Stomach (tissue), 9 donors: ENCODE results near the gene TOR3A. TPM values are rescaled to one million over a fixed set of nuclear protein-coding genes. Genes with fewer than 3 reads are reported as not detected.

Experiments used
- DNase-seq, 2 donors: peaks; one replicate each; pipeline versions ENCODE4 v3.0.0 to v3.0.0-alpha.2; 2013 to 2019
- H3K27ac ChIP-seq, 5 donors: fragments of 200-600 bp in 4 of 5; sonication (generic) in 4 of 5; one replicate each; pipeline ENCODE4 v1.5.1; 2013 to 2019; ENCODE audit warnings: mild to moderate bottlenecking in 1 of 5, moderate library complexity in 1 of 5
- H3K27me3 ChIP-seq, 3 donors: fragments of 200-600 bp; sonication (generic); one replicate each; pipeline ENCODE4 v1.5.1; 2017 to 2019; ENCODE audit warnings: mixed run types in 1 of 3
- H3K36me3 ChIP-seq, 4 donors: fragments of 200-600 bp; sonication (generic); 1 replicate in 3 of 4; 2 replicates in 1 of 4; pipeline ENCODE4 v1.5.1; 2016 to 2019
- H3K4me1 ChIP-seq, 4 donors: fragments of 200-600 bp; sonication (generic); one replicate each; pipeline ENCODE4 v1.5.1; 2016 to 2019
- H3K4me3 ChIP-seq, 4 donors: fragments of 200-600 bp; sonication (generic) in 3 of 4; one replicate each; pipeline ENCODE4 v1.5.1; 2016 to 2019; ENCODE audit warnings: mild to moderate bottlenecking in 1 of 4
- H3K9me3 ChIP-seq, 4 donors: fragments of 200-600 bp; sonication (generic); one replicate each; pipeline ENCODE4 v1.5.1; 2016 to 2019
- EP300 ChIP-seq: sonication (generic); formaldehyde crosslinking; IDR thresholded peaks from one replicate; pipeline ENCODE4 v1.6.1; 2017; ENCODE audit warnings: antibody characterized with exemption
- POLR2A ChIP-seq, 4 donors: fragments of 450-650 bp; IDR thresholded peaks; one replicate each; pipeline ENCODE4 v1.6.1; 2016; ENCODE audit warnings: antibody characterized with exemption in 4 of 4, control low read depth in 2 of 4, mild to moderate bottlenecking in 1 of 4, moderate library complexity in 1 of 4
- POLR2AphosphoS5 ChIP-seq, 3 donors: sonication (generic); formaldehyde crosslinking; IDR thresholded peaks; one replicate each; pipeline ENCODE4 v1.6.1; 2016; ENCODE audit warnings: antibody characterized with exemption in 3 of 3
- WGBS, 5 donors: extraction: QIAGEN DNeasy Blood & Tissue Kit in 3 of 5; methylation state at CpG; one replicate each; pipeline versions ENCODE4 v1.1.5 to v1.1.7; 2013 to 2018; 5-methylcytosine and 5-hydroxymethylcytosine counted together
- intact Hi-C: fragments of 100-400 bp; cut with DNase I; formaldehyde crosslinking; loops from one replicate; pipeline ENCODE4 v1.15.1; 2023; ENCODE audit warnings: low total_unique reads
- polyA plus RNA-seq, 3 donors: library from polyadenylated mRNA; stranded (reverse); fragments of 200-250 nt; gene quantifications; one replicate each; pipeline ENCODE4 v1.2.3, GENCODE V29; 2013
- total RNA-seq, 5 donors: library from RNA; depleted of rRNA; stranded (reverse); fragments of >200 nt; gene quantifications; one replicate each; pipeline versions ENCODE4 v1.1.0 to v1.2.3, GENCODE V29; 2014 to 2016
- TF ChIP-seq, protein P1 (sequence below), 7 experiments: fragments of 450-650 bp in 4 of 7; fragments of 200-600 bp in 3 of 7; sonication (generic) in 3 of 7; IDR thresholded peaks; one replicate each; pipeline ENCODE4 v1.5.1; 2016 to 2019; ENCODE audit warnings: antibody characterized with exemption in 7 of 7, control low read depth in 2 of 7, mild to moderate bottlenecking in 1 of 7
- donor health status: healthy with polysubstance abuse.
- donor health status: Bipolar disorder and iron deficiency.
- donor health status: healthy.

Gene TOR3A
- total and polyA plus RNA-seq, 8 donors: 5.3 to 285 (median 15.6) TPM

- TF ChIP-seq POLR2A (IDR thresholded peaks at IDR 0.05) (no peak), EP300 (no peak), POLR2AphosphoS5 (IDR thresholded peaks at IDR 0.05) (peak in 1 of 3 donors; percentile 51)
- TF ChIP-seq, protein P1, sequence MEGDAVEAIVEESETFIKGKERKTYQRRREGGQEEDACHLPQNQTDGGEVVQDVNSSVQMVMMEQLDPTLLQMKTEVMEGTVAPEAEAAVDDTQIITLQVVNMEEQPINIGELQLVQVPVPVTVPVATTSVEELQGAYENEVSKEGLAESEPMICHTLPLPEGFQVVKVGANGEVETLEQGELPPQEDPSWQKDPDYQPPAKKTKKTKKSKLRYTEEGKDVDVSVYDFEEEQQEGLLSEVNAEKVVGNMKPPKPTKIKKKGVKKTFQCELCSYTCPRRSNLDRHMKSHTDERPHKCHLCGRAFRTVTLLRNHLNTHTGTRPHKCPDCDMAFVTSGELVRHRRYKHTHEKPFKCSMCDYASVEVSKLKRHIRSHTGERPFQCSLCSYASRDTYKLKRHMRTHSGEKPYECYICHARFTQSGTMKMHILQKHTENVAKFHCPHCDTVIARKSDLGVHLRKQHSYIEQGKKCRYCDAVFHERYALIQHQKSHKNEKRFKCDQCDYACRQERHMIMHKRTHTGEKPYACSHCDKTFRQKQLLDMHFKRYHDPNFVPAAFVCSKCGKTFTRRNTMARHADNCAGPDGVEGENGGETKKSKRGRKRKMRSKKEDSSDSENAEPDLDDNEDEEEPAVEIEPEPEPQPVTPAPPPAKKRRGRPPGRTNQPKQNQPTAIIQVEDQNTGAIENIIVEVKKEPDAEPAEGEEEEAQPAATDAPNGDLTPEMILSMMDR (IDR thresholded peaks at IDR 0.05): peak in 5 of 7 experiments; percentile 50 to 71 (median 62)
- intact Hi-C loops: no loop called here
- H3K27me3 ChIP-seq: no peaks in the 10 kb centered on the region
- DNase-seq: peak; percentile 47 to 89
- H3K4me1 ChIP-seq: peaks cover 17 to 32% (median 25%) of the 10 kb centered on the region in 4 donors
- H3K4me3 ChIP-seq: no peak overlapping the region
- peaks cover 0 to 16% (median 5%) of the 10 kb centered on the region in 4 donors for H3K36me3 ChIP-seq
- H3K9me3 ChIP-seq: no peaks in the 10 kb centered on the region
- 49 to 54% (median 51%) methylated on average over 18 of the region's 18 CpGs for WGBS, 5 donors
- H3K27ac ChIP-seq: no peak overlapping the region
These were observed 2.6 kb upstream of the TOR3A start for GRCh38 chr1:179079113-179079761.

GRCh38 chr1:179080866-179081686 is 794 bp upstream of the TOR3A start:
- H3K27me3 ChIP-seq: no peaks in the 10 kb centered on the region
- TF ChIP-seq POLR2AphosphoS5 (IDR thresholded peaks at IDR 0.05): no peak
- TF ChIP-seq POLR2A (IDR thresholded peaks at IDR 0.05): no peak
- TF ChIP-seq, protein P1 (IDR thresholded peaks at IDR 0.05): no peak
- TF ChIP-seq EP300: no peak
- 25 to 30% (median 26%) methylated on average over 18 of the region's 18 CpGs for WGBS, 5 donors
- H3K4me1 ChIP-seq: peaks cover 17 to 37% (median 25%) of the 10 kb centered on the region in 4 donors
- peak overlapping the region; percentile 77 to 93 (median 84) for H3K4me3 ChIP-seq
- no peak for DNase-seq
- peaks cover 7 to 19% (median 13%) of the 10 kb centered on the region in 4 donors for H3K36me3 ChIP-seq
- no peaks in the 10 kb centered on the region for H3K9me3 ChIP-seq
- intact Hi-C loops: loop anchor here (5.0 kb wide), 2 partner anchors 211 to 286 kb away; partner anchors contain the start of genes AXDND1 and SOAT1
- peak overlapping the region; percentile 79 to 94 (median 93) for H3K27ac ChIP-seq

GRCh38 chr1:179082333-179082998 is 596 bp downstream of the TOR3A start:
- Histone ChIP-seq H3K9me3 (no peaks in the 10 kb centered on the region), H3K36me3 (peaks cover 8 to 24% (median 19%) of the 10 kb centered on the region in 4 donors), H3K27me3 (no peaks in the 10 kb centered on the region), H3K4me1 (peaks cover 17 to 37% (median 25%) of the 10 kb centered on the region in 4 donors), H3K4me3 (peak overlapping the region; percentile 77 to 93 (median 84)), H3K27ac (peak overlapping the region; percentile 79 to 94 (median 93))
- TF ChIP-seq POLR2A (IDR thresholded peaks at IDR 0.05) (no peak), EP300 (no peak), POLR2AphosphoS5 (IDR thresholded peaks at IDR 0.05) (no peak)
- TF ChIP-seq, protein P1 (IDR thresholded peaks at IDR 0.05): no peak
- intact Hi-C loops: loop anchor here (5.0 kb wide), 2 partner anchors 210 to 285 kb away; partner anchors contain the start of genes AXDND1 and SOAT1
- WGBS, 5 donors: 0 to 1% (median 1%) methylated on average over 21 to 52 of the region's 52 CpGs
- DNase-seq: peak; percentile 40 to 64

DNA sequence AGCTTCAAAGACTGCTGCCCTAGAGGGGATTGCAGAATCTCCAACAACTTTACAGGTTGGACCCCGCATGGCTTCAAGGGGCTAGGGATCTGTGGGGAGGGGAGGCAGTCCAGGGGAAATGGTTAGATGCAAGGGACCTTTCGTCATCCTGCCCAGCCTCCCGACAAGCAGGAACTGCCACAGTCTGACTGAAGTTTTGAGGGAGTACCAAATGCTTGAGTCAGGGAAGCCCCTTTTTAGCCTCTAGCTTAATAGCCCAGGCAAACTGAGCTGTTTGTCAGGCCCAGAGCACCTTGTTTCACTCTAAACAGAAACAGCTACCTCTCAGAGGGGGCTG is 1.1 kb downstream of the TOR3A start:
- Histone ChIP-seq H3K9me3 (no peaks in the 10 kb centered on the region), H3K4me3 (peak overlapping the region; percentile 77 to 93 (median 84)), H3K27me3 (no peaks in the 10 kb centered on the region), H3K36me3 (peaks cover 8 to 29% (median 24%) of the 10 kb centered on the region in 4 donors), H3K4me1 (peaks cover 17 to 40% (median 28%) of the 10 kb centered on the region in 4 donors), H3K27ac (peak overlapping the region; percentile 79 to 94 (median 93))
- DNase-seq: peak in 1 of 2 donors; percentile 45
- intact Hi-C loops: loop anchor here (5.0 kb wide), 2 partner anchors 209 to 284 kb away; partner anchors contain the start of genes AXDND1 and SOAT1
- TF ChIP-seq POLR2AphosphoS5 (IDR thresholded peaks at IDR 0.05) (no peak), EP300 (no peak), POLR2A (IDR thresholded peaks at IDR 0.05) (no peak)
- TF ChIP-seq, protein P1 (IDR thresholded peaks at IDR 0.05): no peak
- 0 to 12% (median 6%) methylated on average over 3 of the region's 3 CpGs for WGBS, 5 donors
